ENCODE results near the gene RPGRIP1. TPM values are rescaled to one million over a fixed set of nuclear protein-coding genes. Genes with fewer than 3 reads are reported as not detected.

Gene RPGRIP1
- total and polyA plus RNA-seq, 9 of the 15 experiments (the other 6 are each of a cell fraction or from before 2014, with no cell fraction given), result 0.47 to 0.95 (median 0.65) TPM; not detected in 1

DNA sequence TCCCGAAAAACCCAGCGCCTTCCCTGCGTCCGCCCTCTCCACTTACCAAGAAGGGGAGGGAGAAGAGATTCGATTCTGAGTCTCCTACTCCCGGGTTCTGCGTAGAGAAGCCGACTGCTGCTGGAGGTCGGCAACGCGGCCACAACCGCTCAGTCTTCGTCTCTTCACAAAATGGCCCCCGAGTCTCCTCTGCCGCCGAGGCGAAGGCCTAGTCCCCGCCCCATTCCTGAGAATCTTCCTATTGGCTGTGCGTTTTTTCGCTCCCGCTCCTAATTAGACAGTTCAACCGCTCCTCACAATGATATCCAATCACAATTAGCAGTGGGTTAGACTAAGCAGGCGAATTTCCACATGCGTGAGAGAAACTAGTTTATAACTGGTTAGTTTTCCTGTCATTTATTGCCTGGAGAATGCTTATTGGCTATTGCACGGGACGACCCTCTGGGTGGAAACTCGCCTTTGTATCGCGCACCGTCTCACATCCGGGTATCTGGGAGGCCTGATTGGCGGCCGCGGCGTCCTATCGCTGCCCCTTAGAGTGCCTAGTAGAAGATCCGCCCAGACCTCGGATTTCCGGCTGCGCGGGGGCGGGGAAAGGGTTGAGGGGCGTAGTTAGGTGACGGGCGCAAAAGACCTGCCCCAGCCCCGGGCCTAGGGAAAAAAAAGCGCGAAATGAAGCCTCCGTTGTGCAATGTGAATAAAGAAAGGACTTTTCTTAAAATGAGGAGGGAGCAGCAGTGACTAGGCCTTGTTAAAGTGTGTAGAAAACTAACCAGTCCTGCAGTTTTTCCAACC lies 10.4 kb upstream of the RPGRIP1 start, which contains the start of gene HNRNPC (continued):
- TF ChIP-seq, protein P1, sequence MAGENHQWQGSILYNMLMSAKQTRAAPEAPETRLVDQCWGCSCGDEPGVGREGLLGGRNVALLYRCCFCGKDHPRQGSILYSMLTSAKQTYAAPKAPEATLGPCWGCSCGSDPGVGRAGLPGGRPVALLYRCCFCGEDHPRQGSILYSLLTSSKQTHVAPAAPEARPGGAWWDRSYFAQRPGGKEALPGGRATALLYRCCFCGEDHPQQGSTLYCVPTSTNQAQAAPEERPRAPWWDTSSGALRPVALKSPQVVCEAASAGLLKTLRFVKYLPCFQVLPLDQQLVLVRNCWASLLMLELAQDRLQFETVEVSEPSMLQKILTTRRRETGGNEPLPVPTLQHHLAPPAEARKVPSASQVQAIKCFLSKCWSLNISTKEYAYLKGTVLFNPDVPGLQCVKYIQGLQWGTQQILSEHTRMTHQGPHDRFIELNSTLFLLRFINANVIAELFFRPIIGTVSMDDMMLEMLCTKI (IDR thresholded peaks at IDR 0.05; ENCODE audit: partially characterized antibody), result no peak
- TF ChIP-seq ETV5 (CRISPR knock-in tag; IDR thresholded peaks at IDR 0.05; ENCODE audit: low read depth) (no peak), ZNF79 (CRISPR knock-in tag; IDR thresholded peaks at IDR 0.05; ENCODE audit: low read depth) (no peak), BCOR (IDR thresholded peaks at IDR 0.05) (no peak), ZC3H8 (IDR thresholded peaks at IDR 0.05) (no peak), ZNF696 (CRISPR knock-in tag; conservative IDR thresholded peaks at IDR 0.05) (no peak), ARID1B (IDR thresholded peaks at IDR 0.05) (no peak), SP1 (CRISPR knock-in tag; IDR thresholded peaks at IDR 0.05) (peak; percentile 67; the same call in 1 of the 2 replicates), HNRNPL (IDR thresholded peaks at IDR 0.05; ENCODE audit: low read depth, low read length) (no peak), FOXP1 (CRISPR knock-in tag; IDR thresholded peaks at IDR 0.05) (no peak; the same call in 1 of the 2 replicates), SMARCC2 (IDR thresholded peaks at IDR 0.05; ENCODE audit: low read depth) (no peak), BRD4 (IDR thresholded peaks at IDR 0.05) (0 out of 2 replicates have a peak, but pooled peaks have one; percentile 75), ZNF165 (CRISPR knock-in tag; IDR thresholded peaks at IDR 0.05; ENCODE audit: borderline replicate concordance) (no peak), ILF3 (IDR thresholded peaks at IDR 0.05; ENCODE audit: borderline replicate concordance) (no peak), TAL1 (IDR thresholded peaks at IDR 0.05) (no peak), MTA2 (IDR thresholded peaks at IDR 0.05; ENCODE audit: low read depth) (no peak), HDAC8 (tag; IDR thresholded peaks at IDR 0.05) (no peak), ZNF445 (CRISPR knock-in tag; IDR thresholded peaks at IDR 0.05; ENCODE audit: low read depth) (no peak), NR2F6 (CRISPR knock-in tag; IDR thresholded peaks at IDR 0.05) (no peak), ETV1 (tag; conservative IDR thresholded peaks at IDR 0.05; ENCODE audit: low read depth) (no peak)
- TF ChIP-seq, protein P2, sequence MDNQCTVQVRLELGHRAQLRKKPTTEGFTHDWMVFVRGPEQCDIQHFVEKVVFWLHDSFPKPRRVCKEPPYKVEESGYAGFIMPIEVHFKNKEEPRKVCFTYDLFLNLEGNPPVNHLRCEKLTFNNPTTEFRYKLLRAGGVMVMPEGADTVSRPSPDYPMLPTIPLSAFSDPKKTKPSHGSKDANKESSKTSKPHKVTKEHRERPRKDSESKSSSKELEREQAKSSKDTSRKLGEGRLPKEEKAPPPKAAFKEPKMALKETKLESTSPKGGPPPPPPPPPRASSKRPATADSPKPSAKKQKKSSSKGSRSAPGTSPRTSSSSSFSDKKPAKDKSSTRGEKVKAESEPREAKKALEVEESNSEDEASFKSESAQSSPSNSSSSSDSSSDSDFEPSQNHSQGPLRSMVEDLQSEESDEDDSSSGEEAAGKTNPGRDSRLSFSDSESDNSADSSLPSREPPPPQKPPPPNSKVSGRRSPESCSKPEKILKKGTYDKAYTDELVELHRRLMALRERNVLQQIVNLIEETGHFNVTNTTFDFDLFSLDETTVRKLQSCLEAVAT (IDR thresholded peaks at IDR 0.05), result peak; percentile 93 to 99
- TF ChIP-seq, protein P3, sequence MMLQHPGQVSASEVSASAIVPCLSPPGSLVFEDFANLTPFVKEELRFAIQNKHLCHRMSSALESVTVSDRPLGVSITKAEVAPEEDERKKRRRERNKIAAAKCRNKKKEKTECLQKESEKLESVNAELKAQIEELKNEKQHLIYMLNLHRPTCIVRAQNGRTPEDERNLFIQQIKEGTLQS (IDR thresholded peaks at IDR 0.05), result no peak
- TF ChIP-seq, protein P3 (CRISPR knock-in tag; conservative IDR thresholded peaks at IDR 0.05), result no peak
